Measurements from ENCODE around the gene NOL6.

- TF ChIP-seq CTCF (conservative IDR thresholded peaks at IDR 0.05; ENCODE audit: low read depth, low read length) (no peak), EZH2 (IDR thresholded peaks at IDR 0.05; ENCODE audit: borderline replicate concordance, low read depth, low read length, poor library complexity, severe bottlenecking) (no peak)
These were observed 3.8 kb downstream of the NOL6 start for GRCh38 chr9:33469891-33470290.

Measured in A673 (cell line).